GM12801 (cell line): ENCODE data around the gene SMYD3.

Source experiments
- TF ChIP-seq, protein P1 (sequence below): IDR thresholded peaks from one replicate; pipeline ENCODE4 v1.5.1; 2011; ENCODE audit warnings: control low read depth; ENCODE audit not compliant: insufficient read length; ENCODE audit errors: extremely low read depth

Gene SMYD3

GRCh38 chr1:246267426-246267825, 239.7 kb downstream of the SMYD3 start:
- TF ChIP-seq, protein P1, sequence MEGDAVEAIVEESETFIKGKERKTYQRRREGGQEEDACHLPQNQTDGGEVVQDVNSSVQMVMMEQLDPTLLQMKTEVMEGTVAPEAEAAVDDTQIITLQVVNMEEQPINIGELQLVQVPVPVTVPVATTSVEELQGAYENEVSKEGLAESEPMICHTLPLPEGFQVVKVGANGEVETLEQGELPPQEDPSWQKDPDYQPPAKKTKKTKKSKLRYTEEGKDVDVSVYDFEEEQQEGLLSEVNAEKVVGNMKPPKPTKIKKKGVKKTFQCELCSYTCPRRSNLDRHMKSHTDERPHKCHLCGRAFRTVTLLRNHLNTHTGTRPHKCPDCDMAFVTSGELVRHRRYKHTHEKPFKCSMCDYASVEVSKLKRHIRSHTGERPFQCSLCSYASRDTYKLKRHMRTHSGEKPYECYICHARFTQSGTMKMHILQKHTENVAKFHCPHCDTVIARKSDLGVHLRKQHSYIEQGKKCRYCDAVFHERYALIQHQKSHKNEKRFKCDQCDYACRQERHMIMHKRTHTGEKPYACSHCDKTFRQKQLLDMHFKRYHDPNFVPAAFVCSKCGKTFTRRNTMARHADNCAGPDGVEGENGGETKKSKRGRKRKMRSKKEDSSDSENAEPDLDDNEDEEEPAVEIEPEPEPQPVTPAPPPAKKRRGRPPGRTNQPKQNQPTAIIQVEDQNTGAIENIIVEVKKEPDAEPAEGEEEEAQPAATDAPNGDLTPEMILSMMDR = no peak

GRCh38 chr1:246265481-246265880, 241.6 kb downstream of the SMYD3 start:
- TF ChIP-seq, protein P1 = no peak

- TF ChIP-seq, protein P1 = no peak
Observed at GRCh38 chr1:246262281-246262680, 244.8 kb downstream of the SMYD3 start.

GRCh38 chr1:246261639-246262038, 245.4 kb downstream of the SMYD3 start:
- TF ChIP-seq, protein P1 = no peak

DNA sequence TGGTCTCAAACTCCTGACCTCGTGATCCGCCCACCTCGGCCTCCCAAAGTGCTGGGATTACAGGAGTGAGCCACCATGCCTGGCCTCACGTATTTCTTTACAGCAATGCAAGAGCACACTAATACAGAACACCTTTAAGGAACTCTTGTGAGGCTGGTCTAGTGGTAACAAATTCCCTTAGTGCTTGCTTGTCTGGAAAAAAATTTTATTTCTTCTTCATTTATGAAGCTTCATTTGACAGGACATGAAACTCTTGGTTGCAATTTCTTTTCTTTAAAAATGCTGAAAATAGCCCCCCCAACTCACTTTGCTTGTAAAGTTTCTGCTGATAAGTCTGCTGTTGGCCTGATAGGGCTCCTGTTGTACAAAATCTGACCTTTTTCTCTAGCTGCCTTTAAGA, 248.8 kb downstream of the SMYD3 start:
- TF ChIP-seq, protein P1 = no peak

GRCh38 chr1:246255773-246256172, 251.3 kb downstream of the SMYD3 start:
- TF ChIP-seq, protein P1 = no peak

- TF ChIP-seq, protein P1 = no peak
Observed at GRCh38 chr1:246254854-246255253, 252.2 kb downstream of the SMYD3 start.

GRCh38 chr1:246246430-246246829, 260.6 kb downstream of the SMYD3 start:
- TF ChIP-seq, protein P1 = no peak
